Activated B cell treated with CpG ODN at 0.5 μM for 24 hours (primary cell): ENCODE measurements around the gene CIAO2A. TPM values are rescaled to one million over a fixed set of nuclear protein-coding genes. Genes with fewer than 3 reads are reported as not detected.
"Not testable (repeated sequence)": the region's sequence is repeated elsewhere in the genome, so short reads cannot be mapped to it uniquely, and the experiment has no call there.

Experiments used
- ATAC-seq: fragments of 200-7000 bp; cut with Tn5 transposase; one replicate; pipeline ENCODE4 v1.10.0; 2021; ENCODE audit warnings: low read depth, mild to moderate bottlenecking, moderate library complexity
- CTCF ChIA-PET: fragments of 350-600 bp; sonication (Branson Sonifier 250); formaldehyde crosslinking; loops from one replicate; lab custom pipeline; 2021; ENCODE audit warnings: antibody characterized with exemption; lab: Charles Lee
- POLR2A ChIA-PET: fragments of 350-600 bp; sonication (Branson Sonifier 250); formaldehyde crosslinking; loops from one replicate; lab custom pipeline; 2021; ENCODE audit warnings: antibody characterized with exemption; lab: Charles Lee
- DNase-seq: peaks from one replicate; pipeline ENCODE4 v3.0.0; 2022
- H3K27ac Mint-ChIP-seq: one replicate; pipeline ENCODE4 v1.8.0; 2020; ENCODE audit warnings: mixed read lengths
- H3K27me3 Mint-ChIP-seq: one replicate; pipeline ENCODE4 v1.8.0; 2021; ENCODE audit warnings: mixed read lengths
- H3K36me3 Mint-ChIP-seq: one replicate; pipeline ENCODE4 v1.8.0; 2021; ENCODE audit warnings: low read depth, mixed read lengths
- H3K4me1 Mint-ChIP-seq: one replicate; pipeline ENCODE4 v1.8.0; 2021; ENCODE audit warnings: mixed read lengths
- H3K4me3 Mint-ChIP-seq: one replicate; pipeline ENCODE4 v1.8.0; 2020; ENCODE audit warnings: mild to moderate bottlenecking, mixed read lengths
- H3K9me3 Mint-ChIP-seq: one replicate; pipeline ENCODE4 v1.8.0; 2020; ENCODE audit warnings: mixed read lengths
- intact Hi-C: fragments of 100-400 bp; cut with micrococcal nuclease; formaldehyde crosslinking; loops from one replicate; pipeline ENCODE4 v1.15.1; 2024
- total RNA-seq: library from RNA; stranded (reverse); gene quantifications from 2 replicates; pipeline ENCODE4 v1.2.3, GENCODE V29; 2022
- TF ChIP-seq, protein P1 (sequence below): fragments of 200-600 bp; IDR thresholded peaks from one replicate; pipeline ENCODE4 v1.8.0; 2022; ENCODE audit warnings: antibody characterized with exemption, mild to moderate bottlenecking

CIAO2A gene
- total RNA-seq, 1 donor from 2014 or later = 58.4 TPM

DNA sequence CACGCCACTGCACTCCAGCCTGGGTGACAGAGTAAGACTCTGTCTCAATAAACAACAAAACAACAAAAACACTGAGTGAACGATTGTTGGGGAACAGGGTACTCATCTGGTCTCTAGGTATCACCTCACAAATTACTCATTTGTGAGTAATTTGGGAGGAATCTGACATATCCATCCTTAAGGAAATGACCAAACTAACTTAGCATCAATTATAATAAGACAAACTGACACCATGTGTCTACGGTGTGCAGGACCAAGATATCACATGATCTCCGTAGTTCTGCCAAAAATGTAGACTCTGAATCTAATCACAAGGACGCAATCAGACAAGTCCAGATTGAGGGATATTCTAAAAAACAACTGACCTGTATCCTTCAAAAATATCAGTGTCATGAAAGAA is 35.4 kb downstream of the CIAO2A start:
- H3K27ac Mint-ChIP-seq = no peak overlapping the region
- POLR2A ChIA-PET = interaction anchor here (0.6 kb wide), 1 partner anchor 27 kb away, joined by 3 read pairs; no protein-coding TSS in a partner anchor
- TF ChIP-seq, protein P1, sequence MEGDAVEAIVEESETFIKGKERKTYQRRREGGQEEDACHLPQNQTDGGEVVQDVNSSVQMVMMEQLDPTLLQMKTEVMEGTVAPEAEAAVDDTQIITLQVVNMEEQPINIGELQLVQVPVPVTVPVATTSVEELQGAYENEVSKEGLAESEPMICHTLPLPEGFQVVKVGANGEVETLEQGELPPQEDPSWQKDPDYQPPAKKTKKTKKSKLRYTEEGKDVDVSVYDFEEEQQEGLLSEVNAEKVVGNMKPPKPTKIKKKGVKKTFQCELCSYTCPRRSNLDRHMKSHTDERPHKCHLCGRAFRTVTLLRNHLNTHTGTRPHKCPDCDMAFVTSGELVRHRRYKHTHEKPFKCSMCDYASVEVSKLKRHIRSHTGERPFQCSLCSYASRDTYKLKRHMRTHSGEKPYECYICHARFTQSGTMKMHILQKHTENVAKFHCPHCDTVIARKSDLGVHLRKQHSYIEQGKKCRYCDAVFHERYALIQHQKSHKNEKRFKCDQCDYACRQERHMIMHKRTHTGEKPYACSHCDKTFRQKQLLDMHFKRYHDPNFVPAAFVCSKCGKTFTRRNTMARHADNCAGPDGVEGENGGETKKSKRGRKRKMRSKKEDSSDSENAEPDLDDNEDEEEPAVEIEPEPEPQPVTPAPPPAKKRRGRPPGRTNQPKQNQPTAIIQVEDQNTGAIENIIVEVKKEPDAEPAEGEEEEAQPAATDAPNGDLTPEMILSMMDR = no peak
- intact Hi-C loops = no loop called here
- no peaks in the 10 kb centered on the region for H3K9me3 Mint-ChIP-seq
- no peak for ATAC-seq
- DNase-seq = no peak
- H3K27me3 Mint-ChIP-seq = no peaks in the 10 kb centered on the region
- no peaks in the 10 kb centered on the region for H3K36me3 Mint-ChIP-seq
- CTCF ChIA-PET = no interaction called here
- no peak overlapping the region for H3K4me3 Mint-ChIP-seq
- no peaks in the 10 kb centered on the region for H3K4me1 Mint-ChIP-seq

DNA sequence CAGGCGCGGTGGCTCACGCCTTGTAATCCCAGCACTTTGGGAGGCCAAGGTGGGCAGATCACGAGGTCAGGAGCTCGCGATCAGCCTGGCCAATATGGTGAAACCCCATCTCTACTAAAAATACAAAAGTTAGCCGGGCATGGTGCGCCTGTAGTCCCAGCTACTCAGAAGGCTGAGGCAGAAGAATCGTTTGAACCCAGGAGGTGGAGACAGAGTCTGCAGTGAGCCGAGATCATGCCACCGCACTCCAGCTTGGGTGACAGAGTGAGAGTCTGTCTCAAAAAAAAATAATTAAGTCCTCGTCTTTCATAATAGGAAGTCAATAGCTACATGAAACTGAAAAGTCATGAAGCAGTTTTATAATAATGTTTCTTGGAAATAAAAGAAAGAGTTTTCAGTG is 40.0 kb downstream of the CIAO2A start:
- POLR2A ChIA-PET = interaction anchor here (0.6 to 0.7 kb wide), 2 partner anchors 223 to 708 kb away, joined by 3 to 4 read pairs; no protein-coding TSS in a partner anchor
- H3K27me3 Mint-ChIP-seq, DNase-seq, H3K9me3 Mint-ChIP-seq, H3K4me3 Mint-ChIP-seq, H3K36me3 Mint-ChIP-seq, intact Hi-C loops, H3K27ac Mint-ChIP-seq, CTCF ChIA-PET, ATAC-seq: not testable (repeated sequence)
- peaks cover 19% of the 10 kb centered on the region for H3K4me1 Mint-ChIP-seq

DNA sequence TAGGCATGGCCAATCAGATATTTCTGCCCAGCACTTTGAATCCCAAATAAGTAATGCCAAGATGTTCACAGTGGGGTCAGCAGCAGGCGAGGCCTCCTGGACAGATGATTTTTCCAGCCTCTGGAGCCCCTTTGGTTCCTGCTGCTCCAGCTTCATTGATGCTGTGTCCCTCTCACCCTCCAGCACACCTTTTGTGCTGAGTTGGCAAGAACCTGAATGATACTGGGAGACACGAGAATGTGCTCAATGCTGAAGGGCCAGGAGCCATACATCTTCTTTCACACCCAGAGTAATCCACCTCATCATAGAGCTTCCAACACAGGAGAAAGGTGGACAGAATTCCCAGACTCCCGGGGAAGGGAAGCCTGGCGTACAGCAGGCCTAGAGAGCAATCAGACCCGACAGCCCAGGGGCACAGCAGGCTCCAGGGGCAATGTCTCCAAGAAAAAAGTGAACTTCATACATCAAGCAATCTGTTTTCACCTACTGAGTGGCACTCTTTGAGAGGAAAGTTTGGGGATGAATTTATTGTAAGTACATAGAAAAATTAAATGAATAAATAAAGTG is 40.6 kb downstream of the CIAO2A start:
- TF ChIP-seq, protein P1 = no peak
- no peak for ATAC-seq
- H3K36me3 Mint-ChIP-seq = no peaks in the 10 kb centered on the region
- ChIA-PET POLR2A (interaction anchor here (0.6 kb wide), 1 partner anchor 222 kb away, joined by 3 read pairs; no protein-coding TSS in a partner anchor), CTCF (no interaction called here)
- H3K4me3 Mint-ChIP-seq = no peak overlapping the region
- peaks cover 26% of the 10 kb centered on the region for H3K4me1 Mint-ChIP-seq
- no peak for DNase-seq
- H3K27ac Mint-ChIP-seq = no peak overlapping the region
- intact Hi-C loops = no loop called here
- no peaks in the 10 kb centered on the region for H3K9me3 Mint-ChIP-seq
- H3K27me3 Mint-ChIP-seq = no peaks in the 10 kb centered on the region

DNA sequence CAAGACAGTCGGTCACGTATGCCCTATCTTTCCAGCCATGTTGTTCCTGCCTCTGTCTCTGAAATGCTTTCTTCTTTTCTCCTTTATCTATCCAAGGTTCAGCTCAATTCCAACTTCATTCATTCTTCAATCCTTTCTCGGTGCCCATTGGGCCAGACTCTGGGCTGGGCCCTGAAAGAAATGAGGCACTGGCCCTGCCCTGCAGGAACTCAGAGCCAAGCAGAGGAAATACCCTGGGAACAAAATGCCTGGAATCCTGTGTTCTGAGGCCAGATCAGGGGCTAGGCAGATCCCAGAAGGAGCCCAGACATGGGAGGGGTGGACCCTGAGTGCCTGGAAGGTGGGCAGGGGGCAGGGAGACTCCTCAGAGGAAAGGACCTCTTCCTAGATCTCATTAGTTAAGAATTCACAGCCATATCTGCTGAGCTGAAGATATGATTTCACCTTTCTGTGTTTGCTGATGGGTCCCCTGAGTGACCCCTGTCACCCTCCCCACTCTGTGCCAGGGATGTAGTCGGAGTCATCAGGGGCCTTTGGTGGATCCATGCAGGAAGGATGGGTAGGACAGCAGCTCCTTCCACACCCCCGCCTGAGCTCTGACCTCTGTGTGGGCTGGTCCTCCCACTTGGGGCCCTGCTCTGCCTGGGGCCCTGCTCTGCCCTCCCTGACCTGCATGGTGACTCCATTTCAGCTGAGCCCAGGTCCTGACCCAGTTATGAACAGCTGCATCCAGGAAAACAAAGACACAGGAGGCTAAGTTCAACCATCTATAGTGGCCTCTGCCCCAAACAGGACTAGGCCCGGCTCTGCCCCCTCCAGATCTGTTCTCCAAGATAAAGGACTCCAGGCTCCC is 42.0 kb downstream of the CIAO2A start:
- POLR2A ChIA-PET = no interaction called here
- Mint-ChIP-seq H3K9me3 (no peaks in the 10 kb centered on the region), H3K27me3 (no peaks in the 10 kb centered on the region), H3K4me1 (peaks cover 40% of the 10 kb centered on the region), H3K36me3 (no peaks in the 10 kb centered on the region), H3K27ac (no peak overlapping the region), H3K4me3 (no peak overlapping the region)
- ATAC-seq = no peak
- intact Hi-C loops = no loop called here
- TF ChIP-seq, protein P1 = no peak
- no peak for DNase-seq
- CTCF ChIA-PET = no interaction called here

DNA sequence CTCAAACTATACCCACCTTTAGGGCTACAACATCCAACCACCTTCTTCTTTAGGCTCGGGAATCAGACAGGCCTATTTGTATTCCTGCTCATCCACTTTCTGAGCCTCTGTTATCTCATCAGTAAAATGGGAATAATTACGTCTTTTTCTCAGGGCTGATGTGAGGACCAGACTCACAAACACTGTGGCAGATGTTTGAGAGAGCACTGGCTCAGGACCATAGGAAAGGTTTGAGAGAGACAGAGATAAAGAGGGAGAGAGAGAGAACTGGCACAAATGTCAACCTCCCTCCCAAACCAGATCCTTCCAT is 42.6 kb downstream of the CIAO2A start:
- ChIA-PET CTCF (no interaction called here), POLR2A (no interaction called here)
- Mint-ChIP-seq H3K36me3 (no peaks in the 10 kb centered on the region), H3K27ac (no peak overlapping the region), H3K4me3 (no peak overlapping the region), H3K9me3 (no peaks in the 10 kb centered on the region), H3K27me3 (no peaks in the 10 kb centered on the region), H3K4me1 (peaks cover 42% of the 10 kb centered on the region)
- TF ChIP-seq, protein P1 = no peak
- ATAC-seq (no peak), DNase-seq (no peak)
- intact Hi-C loops = no loop called here
